GM19193 (cell line): ENCODE data around the gene CCDC134.

ENCODE experiments used
- POLR2A ChIP-seq: IDR thresholded peaks from 4 replicates; pipeline ENCODE4 v1.6.1; 2011; ENCODE audit not compliant: insufficient read depth, insufficient read length; ENCODE audit errors: extremely low read depth

Gene CCDC134

GRCh38 chr22:41874090-41874489 lies 73.6 kb downstream of the CCDC134 start:
- TF ChIP-seq POLR2A: no peak

- no peak for TF ChIP-seq POLR2A
Measured at GRCh38 chr22:41875531-41876270, 75.2 kb downstream of the CCDC134 start.
